Loucy (cell line): ENCODE data around the gene EGLN1.

Source experiments
- H2AFZ ChIP-seq: fragments of 200-600 bp; sonication (generic); 2 replicates; pipeline ENCODE4 v1.6.0; 2016; ENCODE audit warnings: antibody characterized with exemption, mild to moderate bottlenecking, low read length, moderate library complexity
- H3F3A ChIP-seq: fragments of 200-600 bp; 2 replicates; pipeline ENCODE4 v1.6.0; 2016; ENCODE audit warnings: antibody characterized with exemption, low read depth, mild to moderate bottlenecking
- H3K27me3 ChIP-seq: fragments of 200-600 bp; sonication (generic); 2 replicates; pipeline ENCODE4 v1.6.1; 2014; ENCODE audit warnings: low read length, mild to moderate bottlenecking; ENCODE audit not compliant: insufficient read depth, poor library complexity, severe bottlenecking
- H3K36me3 ChIP-seq: fragments of 200-600 bp; sonication (generic); 2 replicates; pipeline ENCODE4 v1.6.1; 2016; ENCODE audit warnings: low read length; ENCODE audit not compliant: insufficient read depth
- H3K4me1 ChIP-seq: fragments of 200-600 bp; sonication (generic); 2 replicates; pipeline ENCODE4 v1.5.1; 2014; ENCODE audit warnings: low read length, mild to moderate bottlenecking; ENCODE audit not compliant: insufficient read depth, poor library complexity, severe bottlenecking
- H3K4me2 ChIP-seq: fragments of 200-600 bp; sonication (generic); 2 replicates; pipeline ENCODE4 v1.6.0; 2014; ENCODE audit warnings: antibody characterized with exemption, low read length, low read depth, mild to moderate bottlenecking; ENCODE audit not compliant: poor library complexity, severe bottlenecking
- H3K4me3 ChIP-seq: fragments of 200-600 bp; sonication (generic); 2 replicates; pipeline ENCODE4 v1.5.1; 2014; ENCODE audit warnings: low read length, mild to moderate bottlenecking, mixed read lengths; ENCODE audit not compliant: poor library complexity, severe bottlenecking
- H3K79me2 ChIP-seq: fragments of 200-600 bp; sonication (generic); 2 replicates; pipeline ENCODE4 v1.6.1; 2014; ENCODE audit warnings: low read length; ENCODE audit not compliant: insufficient read depth
- H3K9ac ChIP-seq: fragments of 200-600 bp; sonication (generic); 2 replicates; pipeline ENCODE4 v1.6.0; 2014; ENCODE audit warnings: mild to moderate bottlenecking, low read depth, low read length, moderate library complexity; ENCODE audit not compliant: poor library complexity, severe bottlenecking
- H3K9me2 ChIP-seq: fragments of 200-600 bp; sonication (generic); replicated peaks from 2 replicates; pipeline ENCODE4 v1.6.1; 2016; ENCODE audit warnings: low read depth, low read length, mixed read lengths
- H3K9me3 ChIP-seq: fragments of 200-600 bp; sonication (generic); 2 replicates; pipeline ENCODE4 v1.6.1; 2014; ENCODE audit warnings: mild to moderate bottlenecking, antibody characterized with exemption, low read length, low read depth; ENCODE audit not compliant: insufficient read depth
- H4K20me1 ChIP-seq: fragments of 200-600 bp; sonication (generic); 2 replicates; pipeline ENCODE4 v1.6.0; 2014; ENCODE audit warnings: antibody characterized with exemption, low read length, mild to moderate bottlenecking; ENCODE audit not compliant: insufficient read depth, poor library complexity, severe bottlenecking
- EZH2phosphoT487 ChIP-seq: fragments of 200-600 bp; IDR thresholded peaks from 2 replicates; pipeline ENCODE4 v1.6.1; 2018; ENCODE audit warnings: antibody characterized with exemption, mild to moderate bottlenecking, moderate library complexity, borderline replicate concordance
- TF ChIP-seq, protein P1 (sequence below): fragments of 200-600 bp; sonication (generic); conservative IDR thresholded peaks from 2 replicates; pipeline ENCODE4 v1.5.1; 2014; ENCODE audit warnings: mild to moderate bottlenecking, antibody characterized with exemption, low read length

EGLN1 gene

DNA sequence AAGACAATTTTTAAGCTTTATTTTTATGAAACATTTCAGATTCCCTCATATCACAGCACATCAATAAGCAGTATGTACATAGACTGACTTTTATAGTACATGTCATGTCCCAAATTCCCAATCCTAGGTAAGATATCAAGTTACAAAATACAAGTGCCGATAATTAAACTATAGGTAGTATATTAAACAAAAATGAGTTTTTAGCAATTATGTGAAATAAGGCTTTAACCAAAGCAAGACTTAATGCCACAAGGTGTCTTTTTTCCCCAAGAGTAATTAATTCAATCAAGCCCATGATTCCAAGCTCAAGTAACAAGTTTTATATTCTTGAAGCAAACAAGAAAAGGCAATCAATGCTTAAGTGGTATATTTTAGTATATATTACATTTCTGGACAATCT is 89.3 kb downstream of the EGLN1 start:
- Histone ChIP-seq H3K9ac (peak overlapping the region; percentile 88), H2AFZ (no peak overlapping the region), H4K20me1 (peaks cover 50% of the 10 kb centered on the region), H3K4me1 (peaks cover 35% of the 10 kb centered on the region), H3K4me3 (peak overlapping the region; percentile 92), H3K36me3 (no peaks in the 10 kb centered on the region), H3K9me2 (no peaks in the 10 kb centered on the region), H3K27me3 (no peaks in the 10 kb centered on the region), H3K9me3 (no peaks in the 10 kb centered on the region), H3F3A (no peaks in the 10 kb centered on the region), H3K4me2 (peak overlapping the region; percentile 87), H3K79me2 (peaks cover 51% of the 10 kb centered on the region)
- TF ChIP-seq EZH2phosphoT487: no peak
- TF ChIP-seq, protein P1, sequence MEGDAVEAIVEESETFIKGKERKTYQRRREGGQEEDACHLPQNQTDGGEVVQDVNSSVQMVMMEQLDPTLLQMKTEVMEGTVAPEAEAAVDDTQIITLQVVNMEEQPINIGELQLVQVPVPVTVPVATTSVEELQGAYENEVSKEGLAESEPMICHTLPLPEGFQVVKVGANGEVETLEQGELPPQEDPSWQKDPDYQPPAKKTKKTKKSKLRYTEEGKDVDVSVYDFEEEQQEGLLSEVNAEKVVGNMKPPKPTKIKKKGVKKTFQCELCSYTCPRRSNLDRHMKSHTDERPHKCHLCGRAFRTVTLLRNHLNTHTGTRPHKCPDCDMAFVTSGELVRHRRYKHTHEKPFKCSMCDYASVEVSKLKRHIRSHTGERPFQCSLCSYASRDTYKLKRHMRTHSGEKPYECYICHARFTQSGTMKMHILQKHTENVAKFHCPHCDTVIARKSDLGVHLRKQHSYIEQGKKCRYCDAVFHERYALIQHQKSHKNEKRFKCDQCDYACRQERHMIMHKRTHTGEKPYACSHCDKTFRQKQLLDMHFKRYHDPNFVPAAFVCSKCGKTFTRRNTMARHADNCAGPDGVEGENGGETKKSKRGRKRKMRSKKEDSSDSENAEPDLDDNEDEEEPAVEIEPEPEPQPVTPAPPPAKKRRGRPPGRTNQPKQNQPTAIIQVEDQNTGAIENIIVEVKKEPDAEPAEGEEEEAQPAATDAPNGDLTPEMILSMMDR: no peak

DNA sequence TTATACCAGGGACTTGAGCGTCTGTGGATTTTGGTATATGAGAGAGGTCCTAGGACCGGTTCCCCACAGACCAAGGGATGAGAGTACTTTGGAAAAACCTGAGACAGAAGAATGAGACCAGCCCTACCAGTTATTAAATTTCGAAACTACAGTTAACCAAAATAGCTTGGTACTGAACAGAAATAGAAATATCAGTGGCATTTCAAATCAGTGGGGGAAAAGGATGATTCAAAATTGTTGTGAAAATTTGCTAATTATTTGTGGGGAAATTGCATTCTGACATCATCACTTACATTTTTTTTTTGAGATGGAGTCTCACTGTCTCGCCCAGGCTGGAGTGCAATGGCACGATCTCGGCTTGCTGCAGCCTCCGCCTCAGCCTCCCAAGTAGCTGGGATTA is 92.6 kb downstream of the EGLN1 start:
- Histone ChIP-seq H3K4me3 (no peak overlapping the region), H3F3A (no peaks in the 10 kb centered on the region), H3K9ac (no peak overlapping the region), H3K4me1 (peaks cover 19% of the 10 kb centered on the region), H3K9me3 (no peaks in the 10 kb centered on the region), H2AFZ (no peak overlapping the region), H4K20me1 (peaks cover 21% of the 10 kb centered on the region), H3K27me3 (no peaks in the 10 kb centered on the region), H3K36me3 (no peaks in the 10 kb centered on the region), H3K79me2 (peaks cover 20% of the 10 kb centered on the region), H3K9me2 (no peaks in the 10 kb centered on the region), H3K4me2 (no peak overlapping the region)
- no peak for TF ChIP-seq EZH2phosphoT487
- TF ChIP-seq, protein P1: no peak

DNA sequence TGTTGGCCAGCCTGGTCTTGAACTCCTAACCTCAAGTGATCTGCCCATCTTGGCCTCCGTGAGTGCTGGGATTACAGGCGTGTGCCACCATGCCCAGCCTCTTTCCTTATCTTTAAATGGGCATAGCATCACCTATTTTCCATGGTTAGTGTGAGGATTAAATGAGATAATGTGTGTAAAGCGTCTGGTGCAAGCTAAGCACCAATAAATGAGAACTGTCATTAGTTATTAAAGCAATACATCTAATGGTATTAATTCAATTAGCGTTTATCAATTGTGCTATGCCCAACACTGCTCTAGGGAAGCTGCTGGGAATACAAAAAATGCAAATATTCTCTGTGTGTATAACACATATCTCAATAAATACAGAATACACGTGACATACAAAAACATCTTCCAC is 94.5 kb downstream of the EGLN1 start:
- TF ChIP-seq, protein P1: no peak
- no peak for TF ChIP-seq EZH2phosphoT487
- no peak overlapping the region for H3K9ac ChIP-seq
- H4K20me1 ChIP-seq: peaks cover 3% of the 10 kb centered on the region
- H2AFZ ChIP-seq: no peak overlapping the region
- no peaks in the 10 kb centered on the region for H3K9me2 ChIP-seq
- H3K4me2 ChIP-seq: no peak overlapping the region
- H3K4me1 ChIP-seq: peaks cover under 1% of the 10 kb centered on the region
- no peaks in the 10 kb centered on the region for H3K27me3 ChIP-seq
- no peaks in the 10 kb centered on the region for H3F3A ChIP-seq
- peaks cover under 1% of the 10 kb centered on the region; the same call in 1 of the 2 replicates for H3K79me2 ChIP-seq
- no peaks in the 10 kb centered on the region for H3K9me3 ChIP-seq
- H3K4me3 ChIP-seq: no peak overlapping the region
- H3K36me3 ChIP-seq: no peaks in the 10 kb centered on the region
